Glutamatergic neuron (in vitro differentiated cells): ENCODE results near the gene CSPG5. TPM values are rescaled to one million over a fixed set of nuclear protein-coding genes. Genes with fewer than 3 reads are reported as not detected.

Experiments
- DNase-seq: peaks from one replicate; pipeline ENCODE4 v3.0.0; 2022
- H3K27ac Mint-ChIP-seq: one replicate; pipeline ENCODE4 v1.8.0; 2020; ENCODE audit warnings: mild to moderate bottlenecking, mixed read lengths, inconsistent platforms; ENCODE audit not compliant: unreplicated experiment
- H3K27me3 Mint-ChIP-seq: one replicate; pipeline ENCODE4 v1.8.0; 2020; ENCODE audit warnings: mild to moderate bottlenecking, moderate library complexity, mixed read lengths, inconsistent platforms; ENCODE audit not compliant: unreplicated experiment
- H3K36me3 Mint-ChIP-seq: one replicate; pipeline ENCODE4 v1.8.0; 2020; ENCODE audit warnings: mild to moderate bottlenecking, mixed read lengths, inconsistent platforms; ENCODE audit not compliant: unreplicated experiment
- H3K4me1 Mint-ChIP-seq: one replicate; pipeline ENCODE4 v1.8.0; 2020; ENCODE audit warnings: mild to moderate bottlenecking, low read depth, mixed read lengths, inconsistent platforms; ENCODE audit not compliant: unreplicated experiment
- H3K4me3 Mint-ChIP-seq: one replicate; pipeline ENCODE4 v1.8.0; 2020; ENCODE audit warnings: mild to moderate bottlenecking, mixed read lengths, inconsistent platforms; ENCODE audit not compliant: unreplicated experiment
- H3K9me3 Mint-ChIP-seq: one replicate; pipeline ENCODE4 v1.8.0; 2020; ENCODE audit warnings: mild to moderate bottlenecking, moderate library complexity, mixed read lengths, inconsistent platforms; ENCODE audit not compliant: unreplicated experiment
- total RNA-seq: library from RNA; stranded (reverse); fragmentation: NEBNext Ultra II Directional; extraction: Animal tissue kit (Norgen Biotek cat#: 25700); gene quantifications from one replicate; pipeline ENCODE4 v1.2.1, GENCODE V29; 2021; ENCODE audit not compliant: unreplicated experiment
- TF ChIP-seq, protein P1 (sequence below): fragments of 200-600 bp; sonication (generic); IDR thresholded peaks from one replicate; pipeline ENCODE4 v1.5.0; 2021; ENCODE audit not compliant: partially characterized antibody, unreplicated experiment

The CSPG5 gene
- total RNA-seq, 1 donor from 2014 or later = 0.76 TPM

DNA sequence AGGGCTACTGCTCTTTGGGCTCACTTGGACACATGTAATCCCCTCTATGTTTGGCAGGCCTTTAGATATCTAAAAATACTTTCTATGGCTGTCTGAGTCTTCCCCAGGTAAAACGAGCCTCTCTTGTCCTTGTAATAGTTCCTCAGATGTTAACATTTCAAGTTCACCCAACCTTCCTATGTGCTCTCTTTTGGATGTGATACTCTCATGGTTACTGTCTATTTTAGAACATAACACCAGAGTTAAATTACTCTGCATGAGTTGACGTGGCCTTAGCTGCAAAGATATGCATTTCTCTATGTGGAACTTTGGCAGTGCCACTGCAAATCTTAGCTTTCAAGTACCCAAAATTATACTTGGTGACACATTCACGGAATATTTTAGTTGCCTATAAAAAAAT is 31.9 kb upstream of the CSPG5 start:
- Mint-ChIP-seq H3K4me1 (peaks cover 3% of the 10 kb centered on the region), H3K27ac (no peak overlapping the region), H3K4me3 (no peak overlapping the region), H3K9me3 (peaks cover 2% of the 10 kb centered on the region), H3K36me3 (peaks cover 5% of the 10 kb centered on the region), H3K27me3 (peaks cover 1% of the 10 kb centered on the region)
- no peak for DNase-seq
- TF ChIP-seq, protein P1, sequence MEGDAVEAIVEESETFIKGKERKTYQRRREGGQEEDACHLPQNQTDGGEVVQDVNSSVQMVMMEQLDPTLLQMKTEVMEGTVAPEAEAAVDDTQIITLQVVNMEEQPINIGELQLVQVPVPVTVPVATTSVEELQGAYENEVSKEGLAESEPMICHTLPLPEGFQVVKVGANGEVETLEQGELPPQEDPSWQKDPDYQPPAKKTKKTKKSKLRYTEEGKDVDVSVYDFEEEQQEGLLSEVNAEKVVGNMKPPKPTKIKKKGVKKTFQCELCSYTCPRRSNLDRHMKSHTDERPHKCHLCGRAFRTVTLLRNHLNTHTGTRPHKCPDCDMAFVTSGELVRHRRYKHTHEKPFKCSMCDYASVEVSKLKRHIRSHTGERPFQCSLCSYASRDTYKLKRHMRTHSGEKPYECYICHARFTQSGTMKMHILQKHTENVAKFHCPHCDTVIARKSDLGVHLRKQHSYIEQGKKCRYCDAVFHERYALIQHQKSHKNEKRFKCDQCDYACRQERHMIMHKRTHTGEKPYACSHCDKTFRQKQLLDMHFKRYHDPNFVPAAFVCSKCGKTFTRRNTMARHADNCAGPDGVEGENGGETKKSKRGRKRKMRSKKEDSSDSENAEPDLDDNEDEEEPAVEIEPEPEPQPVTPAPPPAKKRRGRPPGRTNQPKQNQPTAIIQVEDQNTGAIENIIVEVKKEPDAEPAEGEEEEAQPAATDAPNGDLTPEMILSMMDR = no peak

- Mint-ChIP-seq H3K9me3 (peaks cover 2% of the 10 kb centered on the region), H3K27me3 (peaks cover 1% of the 10 kb centered on the region), H3K27ac (no peak overlapping the region), H3K4me3 (no peak overlapping the region), H3K4me1 (peaks cover 3% of the 10 kb centered on the region), H3K36me3 (peaks cover 5% of the 10 kb centered on the region)
- no peak for DNase-seq
- TF ChIP-seq, protein P1 = no peak
These were observed 28.7 kb upstream of the CSPG5 start for GRCh38 chr3:47607335-47607734.

GRCh38 chr3:47606165-47606564 is 27.5 kb upstream of the CSPG5 start:
- H3K27me3 Mint-ChIP-seq = no peaks in the 10 kb centered on the region
- no peak overlapping the region for H3K4me3 Mint-ChIP-seq
- H3K9me3 Mint-ChIP-seq = no peaks in the 10 kb centered on the region
- no peaks in the 10 kb centered on the region for H3K4me1 Mint-ChIP-seq
- DNase-seq = no peak
- TF ChIP-seq, protein P1 = no peak
- H3K36me3 Mint-ChIP-seq = peaks cover 5% of the 10 kb centered on the region
- no peak overlapping the region for H3K27ac Mint-ChIP-seq

DNA sequence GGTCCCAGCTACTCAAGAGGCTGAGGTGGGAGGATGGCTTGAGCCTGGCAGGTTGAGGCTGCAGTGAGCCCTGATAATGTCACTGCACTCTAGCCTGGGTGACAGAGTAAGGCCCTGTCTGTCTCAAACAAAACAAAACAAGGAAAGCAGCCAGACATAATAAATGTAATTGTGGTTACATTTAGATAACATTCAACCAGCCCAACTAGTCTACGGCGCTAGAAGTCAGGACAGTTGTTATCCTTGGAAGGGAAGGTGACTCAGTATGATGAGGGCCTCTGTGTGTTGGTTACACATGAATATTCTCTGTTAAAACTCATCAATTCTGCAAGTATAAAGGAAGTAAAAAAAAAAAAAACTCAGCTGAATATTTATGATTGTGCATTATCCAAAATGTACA is 27.0 kb upstream of the CSPG5 start:
- TF ChIP-seq, protein P1 = no peak
- no peaks in the 10 kb centered on the region for H3K9me3 Mint-ChIP-seq
- no peak overlapping the region for H3K27ac Mint-ChIP-seq
- H3K4me3 Mint-ChIP-seq = no peak overlapping the region
- no peaks in the 10 kb centered on the region for H3K4me1 Mint-ChIP-seq
- peaks cover 4% of the 10 kb centered on the region for H3K36me3 Mint-ChIP-seq
- H3K27me3 Mint-ChIP-seq = no peaks in the 10 kb centered on the region
- no peak for DNase-seq

GRCh38 chr3:47604145-47604544 is 25.5 kb upstream of the CSPG5 start:
- no peaks in the 10 kb centered on the region for H3K36me3 Mint-ChIP-seq
- H3K27ac Mint-ChIP-seq = no peak overlapping the region
- H3K4me3 Mint-ChIP-seq = no peak overlapping the region
- H3K4me1 Mint-ChIP-seq = no peaks in the 10 kb centered on the region
- H3K27me3 Mint-ChIP-seq = no peaks in the 10 kb centered on the region
- H3K9me3 Mint-ChIP-seq = no peaks in the 10 kb centered on the region
- TF ChIP-seq, protein P1 = no peak
- DNase-seq = no peak
